NCI-H2029 (cell line): ENCODE results near the gene CCDC85A.

Source experiments
- DNase-seq: peaks from one replicate; lab custom pipeline; 2025; lab: John Stamatoyannopoulos, UW

The CCDC85A gene

GRCh38 chr2:56309626-56310170 lies 125.9 kb downstream of the CCDC85A start:
- DNase-seq: no peak

DNA sequence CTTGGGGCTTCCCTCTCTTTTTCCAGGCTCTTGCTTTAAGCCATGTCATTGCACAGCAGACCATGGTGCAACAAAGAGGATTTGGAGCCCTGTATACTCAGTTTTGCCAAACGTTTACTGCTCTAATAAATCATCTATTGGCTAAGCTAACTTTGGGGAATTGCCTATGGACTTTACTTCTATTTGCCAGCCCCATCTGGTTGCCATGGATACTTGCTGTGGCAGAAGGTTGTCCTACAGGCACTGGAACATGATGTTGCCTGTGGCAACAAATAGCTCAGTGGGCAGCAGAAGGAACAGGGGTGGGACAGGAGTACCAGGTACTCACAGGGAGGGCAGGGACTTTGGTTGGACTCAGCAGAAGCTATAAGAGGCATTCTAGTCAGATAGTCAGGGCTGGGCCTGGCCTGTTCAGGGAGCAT lies 129.7 kb downstream of the CCDC85A start:
- no peak for DNase-seq

- DNase-seq: no peak
Measured at GRCh38 chr2:56314371-56314770, 130.6 kb downstream of the CCDC85A start.

DNA sequence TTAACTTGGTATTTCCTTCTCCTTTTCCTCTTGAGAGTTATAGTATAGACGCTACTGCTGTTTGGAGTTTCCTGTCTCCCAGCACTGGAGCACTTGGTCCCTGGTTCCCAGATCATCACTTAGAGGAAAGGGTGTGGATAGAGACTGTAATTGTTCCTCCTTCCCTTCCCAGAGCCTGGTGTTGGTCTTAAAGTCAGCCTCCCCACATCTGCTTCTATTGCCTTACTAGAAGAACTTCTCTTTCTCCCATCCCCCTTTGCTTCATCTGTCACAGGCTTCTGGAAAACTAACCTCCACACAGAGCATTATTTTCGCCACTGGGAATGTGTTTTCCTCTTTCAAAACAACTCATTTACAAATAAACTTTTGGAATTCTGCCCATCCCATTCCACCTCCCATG lies 131.0 kb downstream of the CCDC85A start:
- DNase-seq: no peak

GRCh38 chr2:56315376-56315775 lies 131.6 kb downstream of the CCDC85A start:
- no peak for DNase-seq

GRCh38 chr2:56316011-56316410 lies 132.2 kb downstream of the CCDC85A start:
- no peak for DNase-seq

GRCh38 chr2:56318147-56318546 lies 134.4 kb downstream of the CCDC85A start:
- no peak for DNase-seq

- DNase-seq: no peak
Measured at GRCh38 chr2:56325661-56326345, 142.0 kb downstream of the CCDC85A start.

DNA sequence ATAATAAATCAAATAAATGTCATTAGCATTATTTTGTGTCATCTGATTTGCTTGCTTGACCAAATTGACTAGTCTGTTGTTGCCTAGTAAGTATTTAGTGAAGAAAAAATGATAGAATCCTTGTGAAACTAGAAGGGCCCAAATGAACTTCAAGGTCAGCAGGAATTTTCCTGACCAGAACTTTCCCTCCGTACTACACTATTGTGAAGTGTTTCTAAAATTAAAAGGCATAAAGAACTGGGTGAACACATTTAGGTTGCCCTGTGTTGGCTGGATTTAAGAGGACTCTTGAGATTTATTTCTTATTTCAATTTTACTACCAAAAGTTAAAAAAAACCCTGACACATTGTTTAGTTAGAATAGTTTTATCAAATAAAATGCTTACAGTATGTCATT lies 142.6 kb downstream of the CCDC85A start:
- DNase-seq: no peak

DNA sequence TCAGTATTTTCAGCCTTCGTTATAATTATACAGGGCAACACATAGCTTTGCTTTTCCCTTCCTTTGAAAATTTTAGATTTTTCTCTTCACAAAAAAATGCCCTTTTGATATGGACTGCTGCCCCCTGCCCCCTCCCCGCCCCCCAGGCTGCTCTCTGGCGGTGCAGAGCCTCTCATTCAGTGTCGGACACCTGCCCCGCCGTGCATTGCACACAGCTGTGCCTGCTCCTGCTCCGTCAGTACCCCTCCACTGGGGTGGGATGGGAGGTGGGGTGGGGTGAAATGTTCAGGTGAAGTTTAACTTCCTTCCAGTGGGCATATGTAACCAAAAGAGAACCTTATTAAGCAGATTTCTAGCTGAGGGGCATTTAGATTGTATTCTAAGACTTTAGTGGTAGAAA lies 148.0 kb downstream of the CCDC85A start:
- DNase-seq: no peak

DNA sequence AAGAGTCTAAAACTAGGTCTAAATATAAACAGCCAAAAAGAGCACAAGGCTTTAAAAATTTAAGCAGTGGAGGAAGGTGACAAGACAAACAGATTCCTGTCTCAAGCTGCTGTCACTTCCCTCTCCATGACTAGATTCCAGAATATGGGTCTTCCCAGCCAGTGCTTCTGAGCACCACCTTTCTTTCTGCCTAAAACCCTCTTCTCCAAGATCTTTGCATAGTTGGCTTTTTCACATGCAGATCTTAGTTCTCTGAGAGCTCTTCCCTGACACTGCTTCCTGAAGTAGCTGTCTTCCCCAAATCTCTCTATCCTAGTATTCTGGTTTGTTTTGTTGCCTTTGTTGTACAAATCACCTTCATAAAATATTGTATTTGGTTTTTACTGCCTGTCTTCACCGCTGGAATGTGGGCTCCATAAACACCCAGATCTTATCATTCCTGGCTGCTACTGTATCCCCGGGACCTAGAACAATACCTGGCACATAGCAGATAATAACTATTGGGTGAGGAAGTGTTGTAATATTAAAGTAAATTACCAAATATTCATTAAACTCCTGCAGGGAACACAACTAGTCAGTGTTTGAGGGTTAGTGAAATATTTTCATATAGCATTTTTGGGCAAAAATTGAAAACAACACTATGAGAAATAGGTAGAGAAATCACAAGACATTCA lies 150.2 kb downstream of the CCDC85A start:
- no peak for DNase-seq

- DNase-seq: no peak
Measured at GRCh38 chr2:56334622-56335021, 150.8 kb downstream of the CCDC85A start.

DNA sequence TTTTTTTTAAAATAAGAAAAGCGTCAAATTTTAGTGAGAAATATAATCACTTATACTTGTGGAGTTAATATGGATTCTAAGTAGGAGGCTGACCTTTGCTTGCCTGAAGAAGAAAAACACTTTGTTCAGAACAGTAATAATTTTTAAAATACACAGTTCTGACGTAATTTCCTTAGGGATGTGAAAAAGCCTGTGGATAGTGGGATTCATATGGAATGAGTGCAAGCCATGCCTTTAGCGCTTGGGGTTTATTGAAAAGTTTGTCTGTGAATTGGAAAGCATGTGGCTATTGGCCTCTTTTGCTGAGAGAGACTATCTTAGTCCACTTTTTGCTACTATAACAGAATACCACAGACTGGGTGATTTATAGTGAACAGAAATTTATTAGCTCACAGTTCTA lies 151.3 kb downstream of the CCDC85A start:
- DNase-seq: no peak

DNA sequence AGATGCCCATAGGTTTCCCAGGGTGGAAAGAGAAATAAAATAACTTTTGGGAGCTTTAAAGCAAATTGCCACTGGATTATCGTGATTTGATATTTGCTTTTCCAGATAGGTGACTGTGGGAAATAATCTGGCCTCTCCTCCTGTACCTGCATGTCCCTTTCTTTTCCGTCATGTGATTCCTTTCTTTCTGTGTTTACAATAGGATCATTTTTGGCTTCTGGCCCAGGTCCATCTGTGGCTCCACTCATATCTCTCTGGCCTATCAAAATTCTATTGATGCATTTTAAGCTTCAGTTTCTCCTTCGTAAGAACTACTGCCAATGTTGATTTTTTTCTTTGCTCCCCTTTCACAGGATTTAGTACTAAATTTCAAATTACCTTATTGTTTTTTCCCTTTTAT lies 153.6 kb downstream of the CCDC85A start:
- peak; percentile 86 for DNase-seq

DNA sequence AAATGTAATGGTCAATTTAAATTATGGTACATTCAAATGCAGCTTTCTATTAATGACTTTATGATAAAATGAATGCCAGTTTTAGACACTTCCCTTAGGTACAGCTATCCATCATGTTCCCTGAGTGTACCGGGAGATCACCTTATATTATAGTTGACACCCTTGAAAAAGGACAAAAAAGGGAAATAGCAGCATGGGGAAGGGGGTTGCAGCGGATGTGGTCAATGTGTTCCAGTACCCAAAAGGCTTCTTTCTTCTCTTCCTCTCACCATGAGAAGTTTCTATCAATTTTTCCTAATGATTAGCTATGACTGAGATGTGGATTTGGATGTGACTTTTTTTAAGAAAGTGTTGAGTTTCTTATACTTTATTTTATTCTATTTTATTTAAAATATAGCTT lies 154.4 kb downstream of the CCDC85A start:
- no peak for DNase-seq

- DNase-seq: no peak
Measured at GRCh38 chr2:56344771-56345170, 161.0 kb downstream of the CCDC85A start.

DNA sequence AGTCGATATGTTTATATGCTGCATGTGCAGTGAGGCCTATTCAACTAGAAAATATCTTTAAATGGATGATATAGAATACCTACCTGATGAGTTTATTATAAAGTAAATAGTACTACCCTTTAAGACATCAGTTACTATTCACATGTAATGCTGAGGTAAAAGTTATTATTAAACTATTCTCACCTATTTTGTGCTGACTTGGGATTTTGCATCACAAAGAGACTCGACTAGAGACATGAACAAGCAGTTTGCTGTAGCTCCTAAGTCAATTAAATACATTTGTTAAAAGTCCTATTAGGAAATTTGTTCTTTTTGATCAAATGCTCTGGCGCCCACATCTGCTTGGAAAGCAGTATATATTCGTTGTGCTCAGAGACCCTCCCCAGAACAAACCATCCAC lies 164.1 kb downstream of the CCDC85A start:
- no peak for DNase-seq

DNA sequence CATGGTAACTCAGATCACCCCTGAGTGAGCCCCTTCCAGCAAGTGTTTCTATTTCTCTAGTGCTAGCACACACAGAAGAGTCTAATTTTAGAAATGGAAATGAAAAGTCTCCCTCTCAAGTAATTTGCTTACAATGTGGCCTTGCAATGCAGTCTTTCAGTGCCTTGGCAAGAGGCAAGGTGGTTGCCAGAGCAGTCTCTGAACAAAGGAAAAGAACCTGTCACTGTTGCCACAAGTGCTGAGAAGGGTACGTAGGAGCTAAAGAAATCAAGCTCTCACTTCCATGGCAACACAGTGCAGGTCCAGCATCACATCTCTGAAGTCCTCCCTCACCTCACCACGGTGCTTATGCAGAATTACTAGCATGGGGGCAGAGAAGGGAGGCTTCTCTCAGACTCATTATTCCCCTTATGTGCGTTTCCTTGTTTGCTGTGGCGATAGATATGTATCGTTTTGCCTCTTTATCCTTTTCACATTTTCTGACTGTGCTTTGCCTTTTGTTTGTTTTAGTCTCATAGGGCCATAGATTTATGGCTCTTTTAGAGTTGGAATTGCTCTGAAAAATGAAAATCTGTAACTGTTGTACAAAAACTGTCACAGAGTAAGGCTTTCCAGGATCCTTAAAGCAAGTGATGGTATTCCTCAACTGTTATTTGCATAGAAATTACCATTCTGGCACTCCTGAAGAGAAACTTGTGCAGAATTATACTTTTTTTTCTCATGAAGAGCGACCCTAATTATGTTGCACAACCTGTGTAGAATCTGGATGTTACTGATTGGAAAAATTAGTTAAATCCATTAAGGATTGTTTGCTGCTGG lies 164.8 kb downstream of the CCDC85A start:
- DNase-seq: no peak

DNA sequence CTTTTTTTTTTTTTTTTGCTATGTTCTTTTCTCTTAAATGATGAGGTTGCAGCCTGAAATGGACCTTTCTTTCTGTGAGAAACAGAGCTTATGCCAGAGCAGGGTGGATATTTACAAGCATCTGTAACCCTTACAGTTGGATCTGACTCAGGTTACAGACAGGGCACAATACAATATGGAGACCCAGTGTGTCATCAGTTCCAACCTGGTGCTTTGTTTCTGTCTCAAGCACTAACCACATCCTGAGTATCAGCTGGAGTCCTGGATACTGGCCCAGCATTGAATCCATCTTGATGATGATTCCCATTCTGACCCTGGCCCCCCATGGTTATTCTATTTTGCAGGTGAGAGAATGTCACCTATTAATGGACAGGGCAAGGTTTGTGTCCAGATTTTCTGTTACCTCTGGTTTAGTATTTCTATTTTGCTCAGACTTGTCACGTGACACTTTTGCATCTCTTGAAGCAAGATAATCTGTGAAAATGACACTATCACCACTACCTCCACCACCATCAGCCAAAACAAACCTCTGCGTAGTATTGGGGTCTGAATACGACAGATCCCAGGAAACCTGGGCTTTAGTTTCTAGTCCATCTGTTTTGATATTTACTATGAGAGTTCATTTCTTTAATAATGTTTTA lies 174.0 kb downstream of the CCDC85A start:
- peak; percentile 59 for DNase-seq

DNA sequence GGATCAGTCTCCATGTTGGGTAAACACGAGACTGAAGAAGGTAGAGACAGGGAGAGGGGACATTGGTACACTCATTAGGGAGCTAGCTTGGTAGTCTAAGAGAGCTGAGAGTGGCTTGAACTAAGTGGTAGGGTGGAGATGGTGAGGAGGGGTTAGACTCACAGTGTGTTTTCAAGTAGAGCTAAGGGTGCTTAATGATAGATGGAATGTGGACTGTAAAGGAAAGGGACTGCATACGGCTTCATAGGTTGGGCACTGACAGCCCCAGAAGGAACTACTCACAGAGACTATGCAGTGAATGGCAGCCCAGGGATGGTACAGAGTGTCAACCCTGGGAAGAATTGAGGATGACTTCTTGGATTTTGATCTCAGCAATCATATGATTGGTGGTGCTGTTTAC lies 178.1 kb downstream of the CCDC85A start:
- no peak for DNase-seq

- no peak for DNase-seq
Measured at GRCh38 chr2:56364902-56365301, 181.1 kb downstream of the CCDC85A start.

DNA sequence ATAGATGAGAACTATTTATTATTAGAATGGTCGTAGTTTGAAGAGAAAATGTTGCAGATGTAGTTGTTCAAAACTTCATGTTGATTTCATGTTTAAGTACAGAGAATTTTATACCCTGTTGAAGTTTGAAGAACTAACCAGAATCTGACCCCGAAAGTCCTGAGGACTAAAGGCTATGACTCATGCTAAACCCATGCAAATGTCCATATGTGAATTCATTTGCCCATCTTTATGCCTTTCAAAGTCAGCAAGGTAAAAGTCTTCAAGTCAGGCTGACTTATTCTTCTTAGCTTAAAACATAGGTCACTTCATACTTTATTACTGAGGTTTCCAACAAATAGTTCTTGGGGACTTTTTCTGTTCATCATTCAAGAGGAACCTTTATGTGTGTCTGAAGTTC lies 185.5 kb downstream of the CCDC85A start:
- DNase-seq: no peak
